ENCODE results near the gene CNOT4.

DNA sequence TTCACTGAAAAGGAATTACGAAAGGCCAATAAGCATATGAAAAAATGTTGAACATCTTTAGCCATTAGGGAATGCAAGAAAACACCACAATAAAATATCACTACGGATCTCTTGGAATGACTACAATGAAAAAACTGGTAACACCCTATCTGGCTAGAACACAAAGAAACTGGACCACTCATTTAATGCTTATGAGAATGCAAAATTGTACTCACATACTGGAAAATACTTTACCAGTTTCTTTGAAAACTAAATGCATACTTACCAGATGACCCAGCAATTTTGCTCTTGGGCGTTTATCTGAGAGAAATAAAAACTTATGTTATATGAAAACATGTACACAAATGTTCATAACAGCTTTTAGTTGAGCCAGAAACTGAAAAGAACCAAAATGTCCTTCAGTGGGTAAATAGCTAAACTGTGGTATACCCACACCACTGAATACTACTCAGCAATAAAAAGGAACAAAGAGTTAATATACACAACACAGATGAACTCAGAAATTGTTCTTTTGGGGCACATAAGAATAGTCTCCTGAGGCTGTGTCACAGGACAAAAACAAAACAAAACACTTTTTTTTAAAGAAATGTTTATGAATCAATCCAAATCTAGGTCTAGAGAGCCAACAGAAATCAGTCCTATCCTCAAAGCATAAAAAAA is 23.5 kb downstream of the CNOT4 start:
- no peak for TF ChIP-seq CTCF (IDR thresholded peaks at IDR 0.05 in 8 of 11, conservative IDR thresholded peaks at IDR 0.05 in 3 of 11)
- TF ChIP-seq POLR2A (IDR thresholded peaks at IDR 0.05) = no peak
- no peak for TF ChIP-seq POLR2AphosphoS5 (IDR thresholded peaks at IDR 0.05)

Measured in spleen (tissue), 7 donors.